Measurements from ENCODE around the gene ZNF205.

DNA sequence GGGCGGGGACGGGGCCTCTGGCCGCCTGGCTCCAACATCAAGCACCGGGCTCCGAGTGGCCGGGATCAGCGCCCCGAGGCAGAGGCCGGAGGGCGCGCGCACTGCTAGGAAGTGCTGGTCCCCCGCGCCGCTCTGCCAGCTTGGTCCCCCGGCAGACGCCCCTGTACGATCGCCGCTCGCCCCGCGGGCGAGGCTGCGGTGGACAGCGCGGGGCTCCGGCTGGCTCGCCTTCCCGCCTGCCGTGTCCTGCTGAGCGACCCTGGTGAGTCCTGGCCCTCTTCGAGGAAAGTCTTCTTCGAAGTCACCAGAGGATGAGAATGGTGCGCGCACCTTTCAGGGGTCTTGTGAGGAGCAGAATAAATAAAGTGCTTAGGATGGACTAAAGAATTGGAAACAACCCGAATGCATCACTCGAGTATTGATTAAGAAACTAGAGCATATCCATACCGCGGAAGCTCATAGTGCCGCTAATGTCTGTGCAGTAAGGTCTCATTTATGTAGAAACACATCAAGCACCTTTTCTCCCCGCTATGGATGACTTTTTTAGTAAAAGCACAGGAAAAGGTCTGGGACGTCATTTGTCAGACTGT lies 22.8 kb downstream of the ZNF205 start:
- TF ChIP-seq POLR2AphosphoS5 (IDR thresholded peaks at IDR 0.05; ENCODE audit: low read depth, low read length), result peak; percentile 6; the same call in 1 of the 2 replicates
- no peak for TF ChIP-seq TAF1 (IDR thresholded peaks at IDR 0.05; ENCODE audit: borderline replicate concordance, low read depth, low read length)
- peak; percentile 51; the same call in 1 of the 2 replicates for TF ChIP-seq POLR2A (IDR thresholded peaks at IDR 0.05; ENCODE audit: low read depth, low read length)

Data from GM12892 (cell line).